GM10266 (cell line): ENCODE measurements around the gene OR51L1.

Experiments used
- DNase-seq: peaks from one replicate; pipeline ENCODE4 v3.0.0; 2012; ENCODE audit errors: extremely low spot score
- TF ChIP-seq, protein P1 (sequence below): IDR thresholded peaks from 2 replicates; pipeline ENCODE4 v1.5.1; 2012; ENCODE audit warnings: mild to moderate bottlenecking, low read depth; ENCODE audit not compliant: control insufficient read depth, insufficient read depth; ENCODE audit errors: missing control alignments

OR51L1 gene

DNA sequence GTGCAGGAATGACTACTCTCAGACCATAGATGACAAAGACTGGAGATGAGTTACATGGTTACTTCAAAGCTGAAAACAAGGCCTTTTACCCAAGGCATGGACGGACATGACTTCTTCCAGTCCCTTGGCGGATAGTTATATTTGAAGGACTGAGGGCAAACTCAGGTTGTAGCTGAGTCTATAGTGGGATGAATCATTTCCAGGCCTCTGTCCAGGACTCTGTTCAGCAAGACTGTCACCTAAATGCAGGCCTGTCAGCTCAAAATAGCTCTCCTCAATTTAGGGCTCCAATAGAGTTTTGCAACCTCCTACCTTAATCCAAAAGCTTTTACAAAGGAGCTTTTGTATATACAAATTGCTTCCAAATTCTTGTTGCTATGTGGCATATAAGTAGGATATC, 27.3 kb downstream of the OR51L1 start:
- DNase-seq, result no peak
- TF ChIP-seq, protein P1, sequence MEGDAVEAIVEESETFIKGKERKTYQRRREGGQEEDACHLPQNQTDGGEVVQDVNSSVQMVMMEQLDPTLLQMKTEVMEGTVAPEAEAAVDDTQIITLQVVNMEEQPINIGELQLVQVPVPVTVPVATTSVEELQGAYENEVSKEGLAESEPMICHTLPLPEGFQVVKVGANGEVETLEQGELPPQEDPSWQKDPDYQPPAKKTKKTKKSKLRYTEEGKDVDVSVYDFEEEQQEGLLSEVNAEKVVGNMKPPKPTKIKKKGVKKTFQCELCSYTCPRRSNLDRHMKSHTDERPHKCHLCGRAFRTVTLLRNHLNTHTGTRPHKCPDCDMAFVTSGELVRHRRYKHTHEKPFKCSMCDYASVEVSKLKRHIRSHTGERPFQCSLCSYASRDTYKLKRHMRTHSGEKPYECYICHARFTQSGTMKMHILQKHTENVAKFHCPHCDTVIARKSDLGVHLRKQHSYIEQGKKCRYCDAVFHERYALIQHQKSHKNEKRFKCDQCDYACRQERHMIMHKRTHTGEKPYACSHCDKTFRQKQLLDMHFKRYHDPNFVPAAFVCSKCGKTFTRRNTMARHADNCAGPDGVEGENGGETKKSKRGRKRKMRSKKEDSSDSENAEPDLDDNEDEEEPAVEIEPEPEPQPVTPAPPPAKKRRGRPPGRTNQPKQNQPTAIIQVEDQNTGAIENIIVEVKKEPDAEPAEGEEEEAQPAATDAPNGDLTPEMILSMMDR, result no peak

DNA sequence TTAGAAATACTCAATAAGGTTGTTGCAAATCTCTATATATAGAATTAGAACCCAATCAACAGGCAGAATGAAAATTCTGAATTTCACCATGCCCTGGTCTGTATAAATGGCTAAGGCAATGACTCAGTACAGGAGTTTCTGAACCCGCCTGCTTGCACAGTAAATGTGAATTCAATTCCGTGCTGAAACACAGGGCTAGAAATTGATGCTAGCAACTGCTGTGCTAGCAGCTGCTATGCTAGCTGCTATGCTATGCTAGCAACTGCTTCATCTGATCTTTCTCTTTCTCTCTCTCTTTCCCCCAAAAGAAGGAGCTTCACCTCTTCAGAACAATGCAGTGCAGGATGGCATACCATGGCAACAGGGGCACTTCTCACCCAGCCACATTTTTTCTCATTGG, 42.0 kb downstream of the OR51L1 start:
- no peak for DNase-seq

DNA sequence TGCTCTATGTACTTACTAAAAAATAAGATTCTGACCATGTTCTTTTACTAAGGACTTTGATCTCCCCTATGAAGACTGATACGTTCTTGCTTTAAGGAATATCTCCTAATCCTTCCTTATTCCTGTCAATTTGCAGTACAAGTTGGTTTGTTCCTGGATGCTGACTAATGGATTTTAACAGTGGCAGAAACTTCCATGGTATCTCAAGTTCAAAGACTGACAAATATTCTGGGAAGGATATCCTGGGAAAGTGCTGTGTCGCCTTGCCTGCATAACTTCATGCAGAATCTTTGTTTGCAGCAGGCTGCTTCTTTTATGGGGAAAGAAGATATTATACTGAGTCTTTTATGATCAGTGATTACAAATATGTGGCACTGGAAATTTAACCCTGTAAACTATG, 43.3 kb downstream of the OR51L1 start:
- no peak for DNase-seq
- TF ChIP-seq, protein P1, result no peak

More for the DNA sequence above, 42.0 kb downstream of the OR51L1 start:
- TF ChIP-seq, protein P1, result no peak

DNA sequence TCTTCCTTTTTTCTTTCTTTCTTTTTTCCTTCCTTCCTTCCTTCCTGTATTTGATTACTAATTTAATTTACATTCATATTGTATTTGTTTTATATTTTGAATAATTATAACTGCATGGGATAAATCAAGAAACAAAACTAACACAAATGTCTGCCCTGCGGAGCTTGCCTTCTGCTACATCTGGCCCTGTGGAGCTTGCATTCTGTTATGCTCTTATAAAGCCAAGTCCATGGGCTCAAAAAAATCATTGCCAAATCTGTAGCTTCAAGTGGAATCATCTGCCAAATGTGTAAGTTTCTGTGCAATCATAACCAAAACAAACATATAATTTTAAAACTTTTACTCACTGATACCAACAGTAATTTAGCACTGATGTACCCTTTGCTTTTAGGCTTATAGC, 43.7 kb downstream of the OR51L1 start:
- TF ChIP-seq, protein P1, result no peak

DNA sequence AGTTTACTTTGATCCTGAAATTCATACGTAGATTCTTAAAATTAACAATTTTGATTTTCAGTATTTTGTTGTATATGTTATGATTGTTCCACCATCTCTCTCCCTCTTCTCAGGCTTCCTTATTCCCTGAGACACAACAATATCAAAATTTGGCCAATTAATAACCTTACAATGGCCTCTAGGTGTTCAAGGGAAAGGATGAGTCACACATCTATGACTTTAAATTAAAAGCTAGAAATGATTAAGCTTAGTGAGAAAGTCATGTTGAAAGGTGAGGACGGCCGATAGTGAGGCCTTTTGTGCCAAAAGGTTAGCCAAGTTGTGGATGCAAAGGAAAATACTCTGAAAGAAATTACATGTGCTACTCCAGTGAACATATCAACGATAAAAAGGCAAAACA, 46.2 kb downstream of the OR51L1 start:
- TF ChIP-seq, protein P1, result no peak
- no peak for DNase-seq

More for the DNA sequence above, 43.7 kb downstream of the OR51L1 start:
- DNase-seq, result no peak

DNA sequence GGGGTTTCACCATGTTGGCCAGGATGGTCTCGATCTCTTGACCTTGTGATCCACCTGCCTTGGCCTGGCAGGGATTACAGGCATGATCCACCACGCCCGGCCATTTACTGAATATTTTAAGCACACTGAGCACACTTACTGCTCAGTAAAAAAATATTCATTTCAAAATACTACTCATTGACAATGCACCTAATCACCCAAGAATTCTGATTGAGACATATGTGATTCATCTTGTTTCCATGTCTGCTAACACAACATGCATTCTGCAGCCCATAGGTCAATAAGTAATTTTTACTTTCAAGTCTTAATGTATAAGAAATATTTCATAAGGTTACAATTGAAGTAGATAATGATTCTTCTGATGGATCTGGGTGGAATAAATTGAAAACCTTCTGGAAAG, 47.4 kb downstream of the OR51L1 start:
- DNase-seq, result no peak
- TF ChIP-seq, protein P1, result no peak

DNA sequence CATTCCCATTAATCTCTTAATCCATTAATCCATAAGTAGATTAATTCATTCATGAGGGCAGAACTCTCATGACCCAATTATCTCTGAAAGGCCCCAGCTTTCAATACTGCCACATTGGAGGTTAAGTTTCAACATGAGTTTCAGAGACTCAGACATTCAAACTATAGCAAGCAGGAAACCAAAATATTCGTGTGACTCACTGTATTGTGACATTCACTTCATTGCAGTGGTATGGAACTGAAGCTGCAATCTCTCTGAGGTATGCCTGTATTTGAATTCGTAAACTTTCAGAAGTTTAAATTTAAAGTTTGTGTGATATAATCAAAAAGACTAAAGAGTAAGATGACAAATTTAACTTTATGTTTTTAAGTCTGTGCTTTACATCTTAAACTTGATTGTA, 48.7 kb downstream of the OR51L1 start:
- DNase-seq, result no peak
- TF ChIP-seq, protein P1, result no peak
